Hematopoietic multipotent progenitor cell treated with erythropoietin and hydrocortisone succinate and interleukin-3 and kit ligand, for 6 days (in vitro differentiated cells): ENCODE measurements around the gene PCSK5.
"Not testable (repeated sequence)": the region's sequence is repeated elsewhere in the genome, so short reads cannot be mapped to it uniquely, and the experiment has no call there.

Experiments used
- DNase-seq: peaks from one replicate; pipeline ENCODE4 v3.0.0-alpha.2; 2015

The PCSK5 gene

GRCh38 chr9:75927356-75927755, 36.9 kb downstream of the PCSK5 start:
- no peak for DNase-seq

GRCh38 chr9:75930190-75930589, 39.7 kb downstream of the PCSK5 start:
- no peak for DNase-seq

GRCh38 chr9:75930730-75931321, 40.4 kb downstream of the PCSK5 start:
- no peak for DNase-seq

GRCh38 chr9:75933982-75934381, 43.5 kb downstream of the PCSK5 start:
- DNase-seq: no peak

- peak; percentile 22 for DNase-seq
These were observed 45.1 kb downstream of the PCSK5 start for GRCh38 chr9:75935591-75935990.

GRCh38 chr9:75937521-75938258, 47.2 kb downstream of the PCSK5 start:
- peak; percentile 7 for DNase-seq

- no peak for DNase-seq
These were observed 48.5 kb downstream of the PCSK5 start for GRCh38 chr9:75938946-75939345.

- DNase-seq: peak; percentile 39
These were observed 49.2 kb downstream of the PCSK5 start for GRCh38 chr9:75939536-75940111.

GRCh38 chr9:75941066-75941465, 50.6 kb downstream of the PCSK5 start:
- DNase-seq: no peak

- no peak for DNase-seq
These were observed 51.3 kb downstream of the PCSK5 start for GRCh38 chr9:75941577-75942311.

- DNase-seq: peak; percentile 37
These were observed 56.3 kb downstream of the PCSK5 start for GRCh38 chr9:75946766-75947165.

GRCh38 chr9:75947233-75947632, 56.8 kb downstream of the PCSK5 start:
- no peak for DNase-seq

- DNase-seq: no peak
These were observed 60.5 kb downstream of the PCSK5 start for GRCh38 chr9:75950998-75951397.

- no peak for DNase-seq
These were observed 62.7 kb downstream of the PCSK5 start for GRCh38 chr9:75953218-75953617.

- no peak for DNase-seq
These were observed 65.7 kb downstream of the PCSK5 start for GRCh38 chr9:75956161-75956560.

GRCh38 chr9:75957116-75957515, 66.6 kb downstream of the PCSK5 start:
- no peak for DNase-seq

GRCh38 chr9:75958226-75958625, 67.8 kb downstream of the PCSK5 start:
- DNase-seq: no peak

GRCh38 chr9:75960551-75960950, 70.1 kb downstream of the PCSK5 start:
- DNase-seq: no peak

- DNase-seq: no peak
These were observed 71.7 kb downstream of the PCSK5 start for GRCh38 chr9:75962013-75962661.

- no peak for DNase-seq
These were observed 72.2 kb downstream of the PCSK5 start for GRCh38 chr9:75962662-75963036.

GRCh38 chr9:75963321-75963720, 72.8 kb downstream of the PCSK5 start:
- not testable (repeated sequence) for DNase-seq

- DNase-seq: no peak
These were observed 74.0 kb downstream of the PCSK5 start for GRCh38 chr9:75964427-75964826.

GRCh38 chr9:75965231-75965630, 74.8 kb downstream of the PCSK5 start:
- DNase-seq: no peak
